Ureter (tissue), 1 donor: Measurements from ENCODE around the gene TMEM232. TPM values are rescaled to one million over a fixed set of nuclear protein-coding genes. Genes with fewer than 3 reads are reported as not detected.
"Not testable (repeated sequence)": the region's sequence is repeated elsewhere in the genome, so short reads cannot be mapped to it uniquely, and the experiment has no call there.

Source experiments
- DNase-seq: peaks from one replicate; pipeline ENCODE4 v3.0.0-alpha.2; 2020; ENCODE audit warnings: low spot score
- total RNA-seq: library from RNA; stranded (reverse); gene quantifications from one replicate; pipeline ENCODE4 v1.2.4, GENCODE V29; 2023
- donor health status: DM: yes; HTN: yes; CAD: no.

TMEM232 gene
- total RNA-seq, result 5.7 TPM

GRCh38 chr5:110726249-110727024 is at the start of gene TMEM232:
Gene TMEM232, minus strand, starts transcription at chr5:110726671. Its CDS starts 59,319 bp downstream, at chr5:110667352.
- DNase-seq, result peak; percentile 66

- DNase-seq, result no peak
These were observed 43.8 kb upstream of the TMEM232 start for GRCh38 chr5:110770286-110770685.

GRCh38 chr5:110769000-110769681 is 42.7 kb upstream of the TMEM232 start:
- DNase-seq, result no peak

- DNase-seq, result no peak
These were observed 41.8 kb upstream of the TMEM232 start for GRCh38 chr5:110768138-110768860.

GRCh38 chr5:110760158-110760557 is 33.7 kb upstream of the TMEM232 start:
- no peak for DNase-seq

- DNase-seq, result no peak
These were observed 30.8 kb upstream of the TMEM232 start for GRCh38 chr5:110757118-110757729.

GRCh38 chr5:110754181-110754580 is 27.7 kb upstream of the TMEM232 start:
- no peak for DNase-seq

- no peak for DNase-seq
These were observed 27.1 kb upstream of the TMEM232 start for GRCh38 chr5:110753600-110753999.

- no peak for DNase-seq
These were observed 26.5 kb upstream of the TMEM232 start for GRCh38 chr5:110752953-110753352.

GRCh38 chr5:110751902-110752762 is 25.7 kb upstream of the TMEM232 start:
- DNase-seq, result no peak

GRCh38 chr5:110738812-110739651 is 12.6 kb upstream of the TMEM232 start, which contains the start of gene SLC25A46:
Gene SLC25A46, plus strand, starts transcription at chr5:110739007. Its CDS starts 113 bp downstream, at chr5:110739120.
- peak; percentile 91 for DNase-seq

- no peak for DNase-seq
These were observed 12.0 kb upstream of the TMEM232 start for GRCh38 chr5:110738503-110738811.

GRCh38 chr5:110736753-110737152 is 10.3 kb upstream of the TMEM232 start:
- no peak for DNase-seq

- no peak for DNase-seq
These were observed 9.1 kb upstream of the TMEM232 start for GRCh38 chr5:110735556-110735955.

- DNase-seq, result no peak
These were observed 7.6 kb upstream of the TMEM232 start for GRCh38 chr5:110734101-110734500.

- DNase-seq, result not testable (repeated sequence)
These were observed 5.0 kb upstream of the TMEM232 start for GRCh38 chr5:110731499-110731898.

GRCh38 chr5:110727025-110727314 is 499 bp upstream of the TMEM232 start:
- DNase-seq, result no peak

GRCh38 chr5:110718311-110718710 is 8.2 kb downstream of the TMEM232 start:
- no peak for DNase-seq

GRCh38 chr5:110716247-110717245 is 9.9 kb downstream of the TMEM232 start:
- DNase-seq, result no peak
